OCI-LY7 (cell line): ENCODE data around the gene CYB561. TPM values are rescaled to one million over a fixed set of nuclear protein-coding genes. Genes with fewer than 3 reads are reported as not detected.

ENCODE experiments used
- BruUV-seq: library from RNA; stranded (reverse); fragments of 400-500 nt; replicated peaks from 2 replicates; lab custom pipeline; 2021; lab: Mats Ljungman, UMichigan
- CTCF ChIA-PET: fragments of 300-600 bp; sonication (Branson Sonifier 250); formaldehyde crosslinking; loops from one replicate; lab custom pipeline; 2022; ENCODE audit warnings: antibody characterized with exemption; ENCODE audit not compliant: unreplicated experiment; lab: Charles Lee
- POLR2A ChIA-PET: fragments of 300-600 bp; sonication (Branson Sonifier 250); formaldehyde crosslinking; loops from one replicate; lab custom pipeline; 2022; ENCODE audit warnings: antibody characterized with exemption; lab: Charles Lee
- DNase-seq: peaks from one replicate; pipeline ENCODE4 v3.0.0-alpha.2; 2015; ENCODE audit warnings: low spot score
- H2AFZ ChIP-seq: fragments of 200-600 bp; sonication (generic), shearing (Covaris generic); 2 replicates; pipeline ENCODE4 v1.6.1; 2014; ENCODE audit warnings: mild to moderate bottlenecking, antibody characterized with exemption, low read length, moderate library complexity
- H3K27ac ChIP-seq: fragments of 200-600 bp; sonication (generic); 2 replicates; pipeline ENCODE4 v1.5.1; 2014; ENCODE audit warnings: mixed run types, low read depth, mild to moderate bottlenecking, moderate library complexity, low read length, inconsistent platforms; ENCODE audit not compliant: poor library complexity, severe bottlenecking
- H3K36me3 ChIP-seq: fragments of 200-600 bp; sonication (generic); 2 replicates; pipeline ENCODE4 v1.6.1; 2014; ENCODE audit warnings: mild to moderate bottlenecking, antibody characterized with exemption, low read length, moderate library complexity, mixed read lengths; ENCODE audit not compliant: insufficient read depth
- H3K4me1 ChIP-seq: fragments of 200-600 bp; sonication (generic); 2 replicates; pipeline ENCODE4 v1.5.1; 2014; ENCODE audit warnings: mild to moderate bottlenecking, low read length; ENCODE audit not compliant: insufficient read depth, poor library complexity, severe bottlenecking
- H3K4me2 ChIP-seq: fragments of 200-600 bp; sonication (generic); 2 replicates; pipeline ENCODE4 v1.6.1; 2014; ENCODE audit warnings: mild to moderate bottlenecking, low read length
- H3K4me3 ChIP-seq: fragments of 200-600 bp; sonication (generic); 2 replicates; pipeline ENCODE4 v1.5.1; 2014; ENCODE audit warnings: mild to moderate bottlenecking, low read depth, low read length; ENCODE audit not compliant: poor library complexity, severe bottlenecking
- H3K79me2 ChIP-seq: fragments of 200-600 bp; sonication (generic); 2 replicates; pipeline ENCODE4 v1.6.1; 2016; ENCODE audit warnings: low read depth, mild to moderate bottlenecking, low read length, moderate library complexity, mixed read lengths; ENCODE audit not compliant: insufficient read depth
- H3K9me2 ChIP-seq: fragments of 200-600 bp; sonication (generic); 2 replicates; pipeline ENCODE4 v1.6.1; 2016; ENCODE audit warnings: mild to moderate bottlenecking, low read length, mixed read lengths; ENCODE audit not compliant: insufficient read depth
- H3K9me3 ChIP-seq: fragments of 200-600 bp; sonication (generic); 2 replicates; pipeline ENCODE4 v1.6.1; 2014; ENCODE audit warnings: mild to moderate bottlenecking, mixed run types, low read length, mixed read lengths
- H4K20me1 ChIP-seq: fragments of 200-600 bp; sonication (generic); 2 replicates; pipeline ENCODE4 v1.6.1; 2014; ENCODE audit warnings: mild to moderate bottlenecking, antibody characterized with exemption, low read length, moderate library complexity, mixed read lengths; ENCODE audit not compliant: insufficient read depth
- EZH2phosphoT487 ChIP-seq: fragments of 200-600 bp; sonication (generic); IDR thresholded peaks from 2 replicates; pipeline ENCODE4 v1.6.1; 2018; ENCODE audit warnings: low read depth, borderline replicate concordance, mild to moderate bottlenecking, mixed run types, antibody characterized with exemption, low read length, moderate library complexity, mixed read lengths
- intact Hi-C: fragments of 100-400 bp; cut with micrococcal nuclease; formaldehyde crosslinking; loops from one replicate; pipeline ENCODE4 v1.10.0; 2022; ENCODE audit not compliant: unreplicated experiment
- total RNA-seq, 2 experiments: library from RNA; depleted of rRNA in 1 of 2; stranded (reverse); fragments of >200 nt in 1 of 2; shearing (Covaris generic) in 1 of 2; gene quantifications; 2 replicates each; pipeline ENCODE4 v1.2.3, GENCODE V29; 2014 to 2022
- TF ChIP-seq, protein P1 (sequence below): fragments of 200-600 bp; sonication (generic); conservative IDR thresholded peaks from 2 replicates; pipeline ENCODE4 v1.5.1; 2014; ENCODE audit warnings: mild to moderate bottlenecking, antibody characterized with exemption, low read length, moderate library complexity, mixed read lengths

The CYB561 gene
- total RNA-seq, 2 experiments from 2014 or later: not detected

DNA sequence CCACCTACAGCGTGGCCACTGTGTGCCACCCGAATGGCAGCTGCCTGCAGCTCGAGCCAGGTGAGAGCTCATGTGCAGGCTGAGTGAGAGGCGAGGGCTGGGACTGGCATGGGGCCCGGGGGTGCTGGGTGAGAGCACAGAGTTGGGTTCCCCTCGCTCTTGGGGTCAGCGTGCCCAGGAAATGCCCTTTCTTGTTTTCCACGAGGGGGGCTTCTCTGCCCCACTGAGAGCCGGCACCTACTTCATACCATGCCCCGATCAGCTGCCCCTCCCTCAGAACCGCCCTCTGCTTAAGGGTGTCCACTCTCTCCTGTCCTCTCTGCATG lies 40.9 kb upstream of the CYB561 start:
- intact Hi-C loops: no loop called here
- BruUV-seq: no TSS peak

DNA sequence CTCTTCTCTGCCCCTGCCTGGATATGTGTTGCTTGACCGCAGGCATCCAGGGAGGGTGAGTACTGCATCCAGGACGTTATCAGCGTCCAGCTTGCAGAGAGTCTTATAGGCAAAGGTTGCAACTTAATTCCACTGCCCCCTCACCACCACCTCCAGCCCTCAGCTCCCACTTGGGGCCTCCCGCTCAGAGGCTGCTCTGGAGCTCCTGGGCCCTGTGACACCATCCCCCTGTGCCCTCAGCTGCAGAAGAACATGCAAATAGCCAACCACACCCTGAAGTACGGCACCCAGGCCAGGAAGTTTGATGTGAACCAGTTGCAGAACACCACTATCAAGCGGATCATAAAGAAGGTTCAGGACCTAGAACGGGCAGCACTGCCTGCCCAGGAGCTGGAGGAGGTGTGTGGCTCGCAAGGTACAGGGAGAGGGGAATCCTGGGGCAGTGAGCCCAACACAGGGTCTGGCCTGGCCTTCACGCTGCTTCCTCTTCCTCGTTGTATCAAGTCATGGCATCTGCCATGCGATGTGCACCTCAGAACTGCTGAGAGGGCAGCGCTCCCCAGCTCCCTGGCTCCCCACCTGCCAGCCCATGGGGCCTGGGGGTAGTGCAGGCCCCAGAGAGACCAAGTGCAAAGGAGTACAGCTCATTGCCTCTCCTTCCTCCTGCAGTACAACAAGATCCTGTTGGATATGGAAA lies 40.4 kb upstream of the CYB561 start:
- CTCF ChIA-PET: no interaction called here
- BruUV-seq: no TSS peak
- H3K27ac ChIP-seq: no peak overlapping the region

More for the DNA sequence above, 40.9 kb upstream of the CYB561 start:
- Histone ChIP-seq H2AFZ (no peak overlapping the region), H3K9me2 (no peaks in the 10 kb centered on the region), H3K4me1 (peaks cover 8% of the 10 kb centered on the region), H4K20me1 (no peaks in the 10 kb centered on the region), H3K36me3 (no peaks in the 10 kb centered on the region), H3K27ac (no peak overlapping the region), H3K4me2 (0 out of 2 replicates have a peak overlapping the region, but pooled peaks have one; percentile 26), H3K9me3 (no peaks in the 10 kb centered on the region), H3K4me3 (no peak overlapping the region), H3K79me2 (no peaks in the 10 kb centered on the region)
- TF ChIP-seq EZH2phosphoT487: no peak
- TF ChIP-seq, protein P1, sequence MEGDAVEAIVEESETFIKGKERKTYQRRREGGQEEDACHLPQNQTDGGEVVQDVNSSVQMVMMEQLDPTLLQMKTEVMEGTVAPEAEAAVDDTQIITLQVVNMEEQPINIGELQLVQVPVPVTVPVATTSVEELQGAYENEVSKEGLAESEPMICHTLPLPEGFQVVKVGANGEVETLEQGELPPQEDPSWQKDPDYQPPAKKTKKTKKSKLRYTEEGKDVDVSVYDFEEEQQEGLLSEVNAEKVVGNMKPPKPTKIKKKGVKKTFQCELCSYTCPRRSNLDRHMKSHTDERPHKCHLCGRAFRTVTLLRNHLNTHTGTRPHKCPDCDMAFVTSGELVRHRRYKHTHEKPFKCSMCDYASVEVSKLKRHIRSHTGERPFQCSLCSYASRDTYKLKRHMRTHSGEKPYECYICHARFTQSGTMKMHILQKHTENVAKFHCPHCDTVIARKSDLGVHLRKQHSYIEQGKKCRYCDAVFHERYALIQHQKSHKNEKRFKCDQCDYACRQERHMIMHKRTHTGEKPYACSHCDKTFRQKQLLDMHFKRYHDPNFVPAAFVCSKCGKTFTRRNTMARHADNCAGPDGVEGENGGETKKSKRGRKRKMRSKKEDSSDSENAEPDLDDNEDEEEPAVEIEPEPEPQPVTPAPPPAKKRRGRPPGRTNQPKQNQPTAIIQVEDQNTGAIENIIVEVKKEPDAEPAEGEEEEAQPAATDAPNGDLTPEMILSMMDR: no peak
- DNase-seq: no peak
- CTCF ChIA-PET: no interaction called here
- POLR2A ChIA-PET: no interaction called here

More for the DNA sequence above, 40.4 kb upstream of the CYB561 start:
- H3K4me3 ChIP-seq: no peak overlapping the region
- intact Hi-C loops: no loop called here
- POLR2A ChIA-PET: no interaction called here
- no peak for TF ChIP-seq EZH2phosphoT487
- TF ChIP-seq, protein P1: no peak
- peak overlapping the region; percentile 30; the same call in 1 of the 2 replicates for H2AFZ ChIP-seq
- no peaks in the 10 kb centered on the region for H3K79me2 ChIP-seq
- peak overlapping the region; percentile 26; the same call in 1 of the 2 replicates for H3K4me2 ChIP-seq
- peak; percentile 28 for DNase-seq
- no peaks in the 10 kb centered on the region for H3K9me3 ChIP-seq
- no peaks in the 10 kb centered on the region for H4K20me1 ChIP-seq
- peaks cover 8% of the 10 kb centered on the region for H3K4me1 ChIP-seq
- H3K36me3 ChIP-seq: no peaks in the 10 kb centered on the region
- no peaks in the 10 kb centered on the region for H3K9me2 ChIP-seq
